ENCODE measurements around the gene F2R. TPM values are rescaled to one million over a fixed set of nuclear protein-coding genes. Genes with fewer than 3 reads are reported as not detected.
A peak's percentile ranks its signal among the peaks of the same experiment; 100 is the strongest.
"Not testable (repeated sequence)": the region's sequence is repeated elsewhere in the genome, so short reads cannot be mapped to it uniquely, and the experiment has no call there.

F2R gene
- polyA plus RNA-seq (2013, experiment 1 of 2), result 25.3 TPM
- 30.1 TPM for polyA plus RNA-seq (2013, experiment 2 of 2)

DNA sequence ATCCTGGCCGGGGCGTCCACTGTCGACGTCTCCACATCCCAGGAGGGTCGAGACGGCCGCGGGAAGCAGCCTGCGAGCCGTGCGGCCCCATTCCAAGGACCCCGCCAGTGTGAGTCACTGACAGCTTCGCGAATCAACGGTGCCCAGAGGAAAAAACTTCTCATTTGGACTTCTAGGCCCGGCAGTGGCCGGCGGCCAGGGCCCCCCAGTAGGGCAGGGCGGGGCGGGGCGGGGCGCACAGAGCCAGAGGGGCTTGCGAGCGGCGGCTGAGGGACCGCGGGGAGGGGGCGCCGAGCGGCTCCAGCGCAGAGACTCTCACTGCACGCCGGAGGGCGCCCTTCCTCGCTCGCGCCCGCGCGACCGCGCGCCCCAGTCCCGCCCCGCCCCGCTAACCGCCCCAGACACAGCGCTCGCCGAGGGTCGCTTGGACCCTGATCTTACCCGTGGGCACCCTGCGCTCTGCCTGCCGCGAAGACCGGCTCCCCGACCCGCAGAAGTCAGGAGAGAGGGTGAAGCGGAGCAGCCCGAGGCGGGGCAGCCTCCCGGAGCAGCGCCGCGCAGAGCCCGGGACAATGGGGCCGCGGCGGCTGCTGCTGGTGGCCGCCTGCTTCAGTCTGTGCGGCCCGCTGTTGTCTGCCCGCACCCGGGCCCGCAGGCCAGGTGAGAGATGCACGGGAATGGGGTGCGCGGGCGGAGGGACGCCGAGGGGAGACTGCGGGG lies at the start of gene F2R:
Gene F2R, plus strand, starts transcription at position 391 of the 720 bp plus-strand sequence. Its CDS starts 182 bp downstream, at position 573.
- peaks cover 16% of the 10 kb centered on the region; the same call in 1 of the 2 replicates for H3K4me1 ChIP-seq (ENCODE audit: insufficient read depth, low read length)
- no peaks in the 10 kb centered on the region for H3K9me3 ChIP-seq (ENCODE audit: insufficient read depth, low read depth, low read length)
- H3K4me3 ChIP-seq (ENCODE audit: low read length), result peak within 1 kb of the TSS; percentile 80
- peak within 1 kb of the TSS; percentile 91 for H3K9ac ChIP-seq (ENCODE audit: low read depth, low read length)
- no peaks in the 10 kb centered on the region for H3K36me3 ChIP-seq (ENCODE audit: insufficient read depth, low read length)
- H3K27me3 ChIP-seq (ENCODE audit: insufficient read depth, low read length), result peaks cover 26% of the 10 kb centered on the region
- WGBS, result under 1% methylated on average over 82 of the region's 82 CpGs
- peak within 1 kb of the TSS; percentile 49; the same call in 1 of the 2 replicates for H3K27ac ChIP-seq (ENCODE audit: low read depth, low read length)

- H3K27ac ChIP-seq (ENCODE audit: low read depth, low read length), result no peak overlapping the region
- no peaks in the 10 kb centered on the region for H3K9me3 ChIP-seq (ENCODE audit: insufficient read depth, low read depth, low read length)
- WGBS, result 86% methylated on average over 2 of the region's 2 CpGs
- no peak overlapping the region for H3K9ac ChIP-seq (ENCODE audit: low read depth, low read length)
- H3K27me3 ChIP-seq (ENCODE audit: insufficient read depth, low read length), result no peaks in the 10 kb centered on the region
- peaks cover 16% of the 10 kb centered on the region for H3K36me3 ChIP-seq (ENCODE audit: insufficient read depth, low read length)
- no peak overlapping the region for H3K4me3 ChIP-seq (ENCODE audit: low read length)
- H3K4me1 ChIP-seq (ENCODE audit: insufficient read depth, low read length), result no peaks in the 10 kb centered on the region
Observed at GRCh38 chr5:76667495-76667894, 48.4 kb upstream of the F2R start.

GRCh38 chr5:76669245-76669644 lies 46.7 kb upstream of the F2R start:
- 97% methylated on average over 5 of the region's 5 CpGs for WGBS
- Histone ChIP-seq H3K4me3 (ENCODE audit: low read length) (no peak overlapping the region), H3K27ac (ENCODE audit: low read depth, low read length) (no peak overlapping the region)

DNA sequence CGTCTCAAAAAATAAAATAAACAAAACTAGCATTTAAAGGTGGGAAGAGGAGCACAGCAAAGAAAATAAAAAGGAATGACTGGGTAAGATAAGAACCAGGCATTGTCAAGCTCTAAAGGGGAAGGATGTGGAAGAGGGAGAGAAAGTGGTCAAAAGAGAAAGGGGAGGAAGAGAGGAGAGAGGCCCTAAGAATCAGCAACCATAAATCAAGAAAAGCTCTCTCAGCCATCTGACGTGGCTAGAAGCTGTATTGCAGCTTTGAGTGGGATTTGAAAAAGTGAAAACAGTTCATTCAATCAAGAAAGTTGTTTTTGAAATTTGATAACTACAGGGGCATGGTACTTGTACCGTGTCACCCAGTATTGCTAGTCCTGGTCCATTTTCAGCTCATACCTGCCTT lies 45.4 kb upstream of the F2R start:
- Histone ChIP-seq H3K27ac (ENCODE audit: low read depth, low read length) (no peak overlapping the region), H3K9ac (ENCODE audit: low read depth, low read length) (no peak overlapping the region), H3K27me3 (ENCODE audit: insufficient read depth, low read length) (no peaks in the 10 kb centered on the region), H3K4me1 (ENCODE audit: insufficient read depth, low read length) (no peaks in the 10 kb centered on the region), H3K9me3 (ENCODE audit: insufficient read depth, low read depth, low read length) (no peaks in the 10 kb centered on the region), H3K4me3 (ENCODE audit: low read length) (no peak overlapping the region), H3K36me3 (ENCODE audit: insufficient read depth, low read length) (peaks cover 36% of the 10 kb centered on the region)
- 96% methylated on average over 3 of the region's 3 CpGs for WGBS

More at GRCh38 chr5:76669245-76669644, 46.7 kb upstream of the F2R start:
- no peaks in the 10 kb centered on the region for H3K9me3 ChIP-seq (ENCODE audit: insufficient read depth, low read depth, low read length)
- no peak overlapping the region for H3K9ac ChIP-seq (ENCODE audit: low read depth, low read length)
- H3K36me3 ChIP-seq (ENCODE audit: insufficient read depth, low read length), result peaks cover 26% of the 10 kb centered on the region
- H3K27me3 ChIP-seq (ENCODE audit: insufficient read depth, low read length), result no peaks in the 10 kb centered on the region
- H3K4me1 ChIP-seq (ENCODE audit: insufficient read depth, low read length), result no peaks in the 10 kb centered on the region

DNA sequence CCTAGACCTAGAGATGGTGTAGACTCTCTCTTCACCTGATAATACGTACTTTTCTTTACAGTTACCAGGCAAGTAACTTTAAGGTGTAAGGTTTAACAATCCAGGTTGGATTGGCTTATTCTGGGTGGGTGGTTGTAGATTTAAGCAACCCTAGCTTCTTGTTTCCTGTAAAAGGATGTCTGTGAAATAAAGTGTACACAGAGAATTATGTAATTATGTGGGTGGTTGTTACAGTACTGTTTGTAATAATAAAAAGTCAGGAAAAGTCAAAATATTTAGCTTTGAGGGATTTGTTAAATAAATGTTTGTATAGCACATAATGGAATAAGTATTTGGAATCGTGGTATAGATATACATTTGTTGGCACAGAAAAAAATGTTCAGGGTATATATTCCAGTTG lies 43.7 kb upstream of the F2R start:
- Histone ChIP-seq H3K4me1 (ENCODE audit: insufficient read depth, low read length) (no peaks in the 10 kb centered on the region), H3K36me3 (ENCODE audit: insufficient read depth, low read length) (peaks cover 36% of the 10 kb centered on the region), H3K4me3 (ENCODE audit: low read length) (no peak overlapping the region), H3K9me3 (ENCODE audit: insufficient read depth, low read depth, low read length) (no peaks in the 10 kb centered on the region), H3K9ac (ENCODE audit: low read depth, low read length) (no peak overlapping the region), H3K27me3 (ENCODE audit: insufficient read depth, low read length) (no peaks in the 10 kb centered on the region), H3K27ac (ENCODE audit: low read depth, low read length) (no peak overlapping the region)
- 98% methylated on average over 2 of the region's 2 CpGs for WGBS

DNA sequence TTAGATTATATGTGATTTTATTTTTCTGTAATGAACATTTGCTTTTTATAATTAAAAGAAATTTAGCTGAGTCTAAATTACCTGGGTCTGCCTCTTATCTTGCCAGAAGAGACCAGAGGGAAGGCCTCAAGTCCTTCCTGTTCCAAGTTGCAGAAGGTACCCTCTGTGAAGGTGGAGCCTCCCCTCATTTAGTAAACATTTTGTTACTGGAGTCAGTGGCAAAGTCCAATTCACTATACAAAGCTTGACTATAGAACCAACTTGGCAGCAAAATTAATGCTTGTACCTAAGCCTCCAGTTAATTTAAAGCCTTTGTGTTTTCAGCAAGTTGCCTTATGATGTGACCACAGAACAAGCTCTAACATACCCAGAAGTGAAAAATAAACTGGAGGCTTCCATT lies 42.8 kb upstream of the F2R start:
- H3K36me3 ChIP-seq (ENCODE audit: insufficient read depth, low read length), result peaks cover 34% of the 10 kb centered on the region
- H3K27ac ChIP-seq (ENCODE audit: low read depth, low read length), result no peak overlapping the region
- H3K9ac ChIP-seq (ENCODE audit: low read depth, low read length), result no peak overlapping the region
- H3K4me3 ChIP-seq (ENCODE audit: low read length), result no peak overlapping the region
- H3K27me3 ChIP-seq (ENCODE audit: insufficient read depth, low read length), result no peaks in the 10 kb centered on the region
- H3K4me1 ChIP-seq (ENCODE audit: insufficient read depth, low read length), result no peaks in the 10 kb centered on the region
- H3K9me3 ChIP-seq (ENCODE audit: insufficient read depth, low read depth, low read length), result no peaks in the 10 kb centered on the region

- Histone ChIP-seq H3K36me3 (ENCODE audit: insufficient read depth, low read length) (peaks cover 34% of the 10 kb centered on the region), H3K9me3 (ENCODE audit: insufficient read depth, low read depth, low read length) (no peaks in the 10 kb centered on the region), H3K27me3 (ENCODE audit: insufficient read depth, low read length) (no peaks in the 10 kb centered on the region), H3K4me3 (ENCODE audit: low read length) (no peak overlapping the region), H3K9ac (ENCODE audit: low read depth, low read length) (no peak overlapping the region), H3K27ac (ENCODE audit: low read depth, low read length) (no peak overlapping the region), H3K4me1 (ENCODE audit: insufficient read depth, low read length) (no peaks in the 10 kb centered on the region)
- WGBS, result 95% methylated on average over 6 of the region's 8 CpGs
Observed at GRCh38 chr5:76674330-76675066, 41.4 kb upstream of the F2R start.

- no peak overlapping the region for H3K4me3 ChIP-seq (ENCODE audit: low read length)
- H3K4me1 ChIP-seq (ENCODE audit: insufficient read depth, low read length), result no peaks in the 10 kb centered on the region
- WGBS, result no CpG with 5 or more reads among the region's 1 CpG
- H3K36me3 ChIP-seq (ENCODE audit: insufficient read depth, low read length), result peaks cover 31% of the 10 kb centered on the region
- H3K27ac ChIP-seq (ENCODE audit: low read depth, low read length), result no peak overlapping the region
- no peaks in the 10 kb centered on the region for H3K9me3 ChIP-seq (ENCODE audit: insufficient read depth, low read depth, low read length)
- no peaks in the 10 kb centered on the region for H3K27me3 ChIP-seq (ENCODE audit: insufficient read depth, low read length)
- no peak overlapping the region for H3K9ac ChIP-seq (ENCODE audit: low read depth, low read length)
Observed at GRCh38 chr5:76675364-76675763, 40.6 kb upstream of the F2R start.

- Histone ChIP-seq H3K4me3 (ENCODE audit: low read length) (no peak overlapping the region), H3K27me3 (ENCODE audit: insufficient read depth, low read length) (no peaks in the 10 kb centered on the region), H3K4me1 (ENCODE audit: insufficient read depth, low read length) (no peaks in the 10 kb centered on the region), H3K27ac (ENCODE audit: low read depth, low read length) (no peak overlapping the region), H3K9me3 (ENCODE audit: insufficient read depth, low read depth, low read length) (no peaks in the 10 kb centered on the region), H3K9ac (ENCODE audit: low read depth, low read length) (no peak overlapping the region), H3K36me3 (ENCODE audit: insufficient read depth, low read length) (peaks cover 20% of the 10 kb centered on the region)
- WGBS, result 97% methylated on average over 5 of the region's 8 CpGs
Observed at GRCh38 chr5:76677849-76678472, 38.0 kb upstream of the F2R start.

DNA sequence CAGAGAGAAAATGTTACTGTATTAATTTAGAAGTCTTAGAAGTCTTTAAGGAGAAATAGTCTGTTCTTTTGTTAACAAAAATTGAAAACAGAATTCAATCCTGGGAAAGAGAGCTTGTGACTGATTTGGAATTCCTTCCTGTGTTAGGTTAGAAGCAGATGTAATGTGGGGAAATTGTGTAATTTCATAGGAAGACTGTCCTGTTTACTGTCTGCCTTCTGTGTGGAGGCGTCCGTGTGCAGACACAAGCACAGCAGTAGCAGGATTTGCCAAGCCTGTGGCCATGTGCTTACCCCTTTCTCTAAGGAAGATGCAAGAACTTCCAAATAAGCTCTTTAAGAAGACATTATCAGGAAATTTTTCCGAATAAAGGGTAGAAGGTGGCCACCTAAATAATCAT lies 36.7 kb upstream of the F2R start:
- Histone ChIP-seq H3K27me3 (ENCODE audit: insufficient read depth, low read length) (no peaks in the 10 kb centered on the region), H3K9me3 (ENCODE audit: insufficient read depth, low read depth, low read length) (no peaks in the 10 kb centered on the region), H3K9ac (ENCODE audit: low read depth, low read length) (no peak overlapping the region), H3K27ac (ENCODE audit: low read depth, low read length) (no peak overlapping the region), H3K36me3 (ENCODE audit: insufficient read depth, low read length) (peaks cover 19% of the 10 kb centered on the region), H3K4me3 (ENCODE audit: low read length) (no peak overlapping the region), H3K4me1 (ENCODE audit: insufficient read depth, low read length) (no peaks in the 10 kb centered on the region)
- WGBS, result 96% methylated on average over 3 of the region's 3 CpGs

GRCh38 chr5:76680826-76681225 lies 35.1 kb upstream of the F2R start:
- H3K4me1 ChIP-seq (ENCODE audit: insufficient read depth, low read length); H3K4me3 ChIP-seq (ENCODE audit: low read length); H3K27me3 ChIP-seq (ENCODE audit: insufficient read depth, low read length); H3K9me3 ChIP-seq (ENCODE audit: insufficient read depth, low read depth, low read length); H3K27ac ChIP-seq (ENCODE audit: low read depth, low read length); H3K9ac ChIP-seq (ENCODE audit: low read depth, low read length): not testable (repeated sequence)
- WGBS, result 91% methylated on average over 3 of the region's 4 CpGs
- peaks cover 13% of the 10 kb centered on the region for H3K36me3 ChIP-seq (ENCODE audit: insufficient read depth, low read length)

Data from HUES64 (cell line).